ENCODE data around the gene RPL11.
"Not testable (repeated sequence)": the region's sequence is repeated elsewhere in the genome, so short reads cannot be mapped to it uniquely, and the experiment has no call there.

RPL11 gene

DNA sequence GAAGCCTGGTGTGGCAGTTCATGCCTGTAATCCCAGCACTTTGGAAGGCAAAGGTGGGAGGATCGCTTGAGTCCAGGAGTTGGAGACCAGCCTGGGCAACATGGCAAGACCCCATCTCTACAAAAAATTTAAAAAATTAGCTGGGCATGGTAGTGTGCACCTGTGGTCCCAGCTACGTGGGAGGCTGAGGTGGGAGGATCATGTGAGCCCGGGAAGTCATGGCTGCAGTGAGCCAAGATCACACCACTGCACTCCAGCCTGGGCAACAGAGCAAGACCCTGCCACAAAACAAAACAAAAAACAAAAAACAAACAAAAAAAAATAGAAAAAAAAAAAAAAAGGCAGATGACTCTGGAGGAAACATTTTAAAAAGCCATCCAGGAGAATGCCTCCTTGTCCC lies 3.9 kb upstream of the RPL11 start:
- DNase-seq: not testable (repeated sequence)

DNA sequence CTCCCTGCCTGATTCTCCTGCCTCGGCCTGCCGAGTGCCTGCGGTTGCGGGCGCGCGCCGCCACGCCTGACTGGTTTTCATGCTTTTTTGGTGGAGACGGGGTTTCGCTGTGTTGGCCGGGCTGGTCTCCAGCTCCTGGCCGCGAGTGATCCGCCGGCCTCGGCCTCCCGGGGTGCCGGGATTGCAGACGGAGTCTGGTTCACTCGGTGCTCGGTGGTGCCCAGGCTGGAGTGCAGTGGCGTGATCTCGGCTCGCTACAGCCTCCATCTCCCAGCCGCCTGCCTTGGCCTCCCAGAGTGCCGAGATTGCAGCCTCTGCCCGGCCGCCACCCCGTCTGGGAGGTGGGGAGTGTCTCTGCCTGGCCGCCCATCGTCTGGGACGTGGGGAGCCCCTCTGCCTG lies 3.3 kb upstream of the RPL11 start:
- DNase-seq: not testable (repeated sequence)

DNA sequence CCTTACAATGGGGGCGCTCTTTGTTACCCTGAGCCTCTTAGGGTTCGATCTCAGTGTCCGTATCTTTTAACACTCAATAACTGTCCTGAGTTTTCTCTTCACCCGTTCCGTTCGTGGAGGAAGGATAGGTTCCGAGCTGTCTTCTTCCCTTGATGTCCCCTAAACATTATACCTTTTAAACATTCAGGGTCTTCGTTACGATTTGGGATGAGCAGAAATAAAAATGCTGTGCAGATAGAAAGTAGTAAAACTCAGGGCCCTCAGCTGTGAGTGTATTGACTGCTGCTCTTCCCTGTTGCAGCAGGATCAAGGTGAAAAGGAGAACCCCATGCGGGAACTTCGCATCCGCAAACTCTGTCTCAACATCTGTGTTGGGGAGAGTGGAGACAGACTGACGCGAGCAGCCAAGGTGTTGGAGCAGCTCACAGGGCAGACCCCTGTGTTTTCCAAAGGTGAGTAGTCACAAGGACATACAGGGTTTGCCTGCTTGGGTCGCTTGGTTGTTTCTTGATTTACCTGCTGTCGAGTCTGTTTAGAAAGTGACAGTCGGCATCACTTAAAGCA lies 784 bp downstream of the RPL11 start:
- DNase-seq: no peak

DNA sequence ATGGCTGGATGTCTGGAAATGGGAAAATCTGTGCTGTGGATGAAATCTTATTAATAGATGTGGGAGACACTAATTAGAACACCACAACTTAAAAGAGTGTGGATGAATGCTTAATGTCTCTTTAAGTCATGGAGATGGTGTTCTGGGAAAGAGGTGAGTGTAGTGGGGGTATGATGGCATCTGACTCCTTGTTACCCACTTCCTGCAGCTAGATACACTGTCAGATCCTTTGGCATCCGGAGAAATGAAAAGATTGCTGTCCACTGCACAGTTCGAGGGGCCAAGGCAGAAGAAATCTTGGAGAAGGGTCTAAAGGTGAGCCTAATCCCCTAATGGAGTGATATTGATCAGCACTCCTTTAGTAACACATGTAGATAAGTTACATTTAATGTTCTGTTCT lies 2.0 kb downstream of the RPL11 start:
- no peak for DNase-seq

DNA sequence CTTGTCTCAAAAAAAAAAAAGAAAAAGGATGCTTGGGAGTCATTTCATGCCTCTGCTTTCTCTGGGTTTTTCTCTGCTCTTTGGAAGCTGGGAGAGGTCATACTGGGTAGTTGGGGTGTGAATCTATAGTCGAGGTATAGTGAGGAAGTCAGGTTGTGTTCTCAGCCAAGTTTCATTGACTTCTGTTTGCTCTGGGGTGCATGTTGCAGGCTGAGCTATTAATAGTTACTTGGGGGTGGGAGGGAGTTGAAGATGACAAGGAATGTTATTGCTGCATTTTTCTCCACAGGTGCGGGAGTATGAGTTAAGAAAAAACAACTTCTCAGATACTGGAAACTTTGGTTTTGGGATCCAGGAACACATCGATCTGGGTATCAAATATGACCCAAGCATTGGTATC lies 2.8 kb downstream of the RPL11 start:
- DNase-seq: no peak

DNA sequence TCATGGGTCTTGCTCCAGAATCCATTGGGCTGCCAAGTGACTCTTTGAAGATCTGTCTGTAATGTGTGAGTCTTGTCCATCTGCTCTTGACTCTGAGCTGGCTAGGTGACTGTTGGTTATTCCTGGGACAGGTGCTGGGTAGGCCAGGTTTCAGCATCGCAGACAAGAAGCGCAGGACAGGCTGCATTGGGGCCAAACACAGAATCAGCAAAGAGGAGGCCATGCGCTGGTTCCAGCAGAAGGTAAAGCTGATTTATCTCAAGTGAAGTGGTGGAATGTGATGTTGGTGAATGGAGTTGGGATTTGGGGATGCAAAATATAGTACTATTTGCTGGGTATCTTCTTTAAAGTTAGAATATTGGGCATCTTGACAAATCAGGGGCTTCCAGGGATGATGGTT lies 4.1 kb downstream of the RPL11 start:
- DNase-seq: no peak

DNA sequence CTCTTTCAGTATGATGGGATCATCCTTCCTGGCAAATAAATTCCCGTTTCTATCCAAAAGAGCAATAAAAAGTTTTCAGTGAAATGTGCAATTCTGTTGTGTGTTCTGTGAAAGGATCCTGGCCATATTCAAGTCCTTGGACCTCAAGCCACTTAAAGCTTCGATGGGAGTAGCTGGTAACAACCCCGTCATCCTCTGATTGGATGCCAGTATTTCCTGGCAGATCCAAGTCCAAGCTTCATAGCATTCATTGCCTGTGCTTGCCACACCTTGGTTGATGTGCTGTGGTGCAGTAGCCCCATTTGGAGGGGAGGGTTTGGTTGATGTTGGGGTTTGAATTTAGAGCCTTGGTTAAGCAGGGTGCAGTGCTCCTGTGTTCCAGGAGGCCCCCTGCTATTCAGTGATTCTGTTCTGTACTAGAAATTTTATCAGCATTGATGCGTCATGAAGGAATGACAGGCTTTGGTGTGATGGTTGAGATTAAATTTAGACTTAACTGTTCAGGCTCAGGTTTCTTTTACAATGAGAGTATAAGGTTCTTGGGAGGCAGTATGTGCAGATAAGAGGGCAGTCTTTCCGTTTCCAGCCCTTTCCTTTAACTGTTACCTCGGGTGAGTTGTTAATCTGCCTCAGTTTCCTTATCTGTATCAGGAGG lies 4.9 kb downstream of the RPL11 start:
- no peak for DNase-seq

DNA sequence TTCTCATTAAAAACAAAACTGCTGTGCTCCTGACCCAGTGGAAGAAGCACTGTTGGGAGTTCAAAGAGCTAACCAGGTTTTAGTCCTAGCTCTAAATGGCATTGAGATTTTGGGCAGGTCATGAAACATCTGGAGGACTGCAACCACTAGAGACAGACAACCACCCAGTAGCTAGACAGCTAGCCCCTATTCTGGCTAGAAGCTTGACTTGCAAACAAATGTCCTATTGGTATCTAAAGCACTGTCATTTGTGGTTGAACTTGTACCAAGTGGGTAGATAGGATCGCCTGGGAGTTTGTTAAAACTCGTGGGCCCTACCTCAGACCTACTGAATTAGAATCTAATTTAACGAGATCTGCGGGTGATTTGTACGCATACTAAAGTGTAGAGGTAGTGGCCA lies 6.9 kb downstream of the RPL11 start:
- DNase-seq: no peak

DNA sequence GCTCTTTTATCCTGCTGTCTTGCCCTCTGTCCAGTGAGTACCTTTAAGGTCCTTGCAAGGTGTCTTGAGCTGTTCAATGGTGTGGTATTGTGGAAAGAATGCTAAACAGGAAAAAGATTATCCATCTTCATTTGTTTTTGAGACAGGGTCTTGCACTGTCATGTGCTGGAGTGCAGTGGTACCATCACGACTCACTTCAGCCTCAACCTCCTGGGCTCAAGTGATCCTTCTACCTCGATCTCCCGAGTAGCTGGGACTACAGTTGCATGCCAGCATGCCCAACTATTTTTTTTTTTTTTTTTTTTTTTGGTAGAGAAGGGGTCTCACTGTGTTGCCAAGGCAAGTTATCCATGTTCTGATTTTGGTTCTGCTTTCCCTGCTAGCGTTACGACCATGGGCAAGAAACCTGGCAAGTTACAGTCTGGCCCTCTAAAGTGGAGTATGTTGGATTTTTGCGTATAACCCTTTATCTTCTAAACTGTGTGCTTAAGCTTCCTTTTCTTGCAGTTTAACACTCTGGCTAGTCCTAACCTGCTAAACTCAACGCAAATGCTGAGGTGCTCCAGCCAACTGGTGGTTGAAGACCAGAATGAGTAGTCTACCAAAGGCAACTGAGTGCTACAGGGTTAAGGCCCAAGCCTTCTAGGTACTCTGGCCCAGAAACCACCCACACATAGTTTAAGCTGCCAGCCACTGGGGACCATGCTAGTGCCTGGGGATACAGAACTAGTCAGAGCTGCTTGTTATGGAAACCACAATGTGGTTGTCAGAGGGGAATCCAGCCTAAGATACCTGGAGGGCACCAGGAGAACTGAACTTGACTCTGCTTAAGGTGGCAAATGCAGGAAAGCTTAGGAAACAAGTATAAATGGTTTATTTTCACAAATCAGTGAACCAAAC lies 7.9 kb downstream of the RPL11 start:
- no peak for DNase-seq

DNA sequence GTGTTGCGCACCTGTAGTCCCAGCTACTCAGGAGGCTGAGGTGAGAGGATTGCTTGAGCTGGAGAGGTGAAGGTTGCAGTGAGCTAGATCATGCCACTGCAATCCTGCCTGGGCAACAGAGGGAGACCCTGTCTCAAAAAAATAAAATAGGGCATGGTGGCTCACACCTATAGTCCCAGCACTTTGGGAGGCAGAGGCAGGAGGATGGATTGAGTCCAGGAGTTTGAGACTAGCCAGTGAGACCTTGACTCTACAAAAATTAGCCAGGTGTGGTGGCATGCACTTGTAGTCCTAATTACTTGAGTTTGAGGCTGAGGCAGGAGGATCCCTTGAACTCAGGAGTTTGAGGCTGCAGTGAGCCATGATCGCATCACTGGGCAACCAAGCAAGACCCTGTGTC lies 9.7 kb downstream of the RPL11 start:
- no peak for DNase-seq

DNA sequence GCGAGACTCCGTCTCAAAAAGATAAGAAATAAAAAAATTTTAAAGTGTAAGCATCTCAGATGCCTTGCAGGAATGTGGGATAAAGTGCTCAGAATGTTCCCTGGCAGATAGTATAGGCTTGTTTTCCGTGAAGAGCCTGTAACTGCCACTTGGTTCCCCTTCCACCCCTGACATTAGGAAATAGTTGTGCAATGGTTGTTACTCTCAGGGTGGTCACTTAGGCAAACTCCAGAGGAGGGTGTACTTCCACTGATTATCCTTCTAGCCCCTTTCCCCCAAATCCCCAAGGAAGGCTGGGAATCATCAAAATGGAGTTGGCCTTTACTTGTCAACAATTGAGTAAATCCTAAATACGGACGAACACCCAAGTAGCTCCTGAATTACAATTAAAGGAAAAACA lies 10.4 kb downstream of the RPL11 start:
- DNase-seq: no peak

DNA sequence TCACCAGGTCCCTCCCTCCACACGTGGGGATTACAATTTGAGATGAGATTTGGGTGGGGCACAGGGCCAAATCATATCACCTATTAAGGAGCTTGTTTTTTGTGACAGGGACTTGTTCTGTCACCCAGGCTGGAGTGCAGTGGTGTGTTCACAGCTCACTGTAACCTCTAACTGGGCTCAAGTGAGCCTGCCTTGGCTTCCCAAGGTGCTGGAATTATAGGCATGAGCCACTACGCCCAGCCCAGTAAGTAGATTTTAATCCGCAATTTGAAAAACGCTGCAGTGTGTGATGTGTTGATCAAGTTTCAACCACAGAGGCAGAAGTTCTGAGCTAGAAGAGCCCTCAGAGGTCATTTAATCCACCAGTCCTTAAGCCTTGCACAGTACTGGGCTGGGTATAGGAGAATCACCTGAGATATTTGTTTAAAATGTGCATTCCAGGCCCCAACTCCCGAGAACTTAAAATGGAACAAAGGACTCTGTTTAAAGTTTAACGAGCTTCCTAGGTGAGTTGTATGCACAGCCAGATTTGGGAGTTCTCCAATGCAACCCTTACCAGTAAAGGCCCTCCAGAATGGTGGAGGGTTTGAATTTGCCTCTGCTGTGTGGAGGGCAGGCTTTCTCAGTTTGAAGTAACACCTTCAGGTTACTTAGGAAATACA lies 13.4 kb downstream of the RPL11 start:
- no peak for DNase-seq

DNA sequence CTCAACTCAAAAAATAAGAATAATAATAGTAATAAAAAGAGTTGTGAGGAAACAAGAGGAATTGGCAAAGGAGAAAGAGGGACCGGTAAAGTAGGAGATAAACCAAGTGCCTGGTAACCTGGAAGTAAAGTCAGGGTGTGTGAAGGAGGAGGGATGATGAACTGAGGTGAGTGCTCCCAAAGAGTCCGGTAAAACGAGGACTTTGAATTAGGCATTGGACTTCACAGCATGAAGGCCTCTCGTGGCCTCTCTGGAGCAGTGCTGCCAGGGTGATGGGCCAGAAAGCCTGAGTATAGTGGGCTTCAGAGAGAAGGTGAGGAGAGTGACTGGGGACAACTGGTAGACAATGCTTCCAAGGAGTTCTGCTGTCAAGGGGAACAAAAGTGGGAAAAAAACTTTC lies 17.6 kb downstream of the RPL11 start:
- no peak for DNase-seq

DNA sequence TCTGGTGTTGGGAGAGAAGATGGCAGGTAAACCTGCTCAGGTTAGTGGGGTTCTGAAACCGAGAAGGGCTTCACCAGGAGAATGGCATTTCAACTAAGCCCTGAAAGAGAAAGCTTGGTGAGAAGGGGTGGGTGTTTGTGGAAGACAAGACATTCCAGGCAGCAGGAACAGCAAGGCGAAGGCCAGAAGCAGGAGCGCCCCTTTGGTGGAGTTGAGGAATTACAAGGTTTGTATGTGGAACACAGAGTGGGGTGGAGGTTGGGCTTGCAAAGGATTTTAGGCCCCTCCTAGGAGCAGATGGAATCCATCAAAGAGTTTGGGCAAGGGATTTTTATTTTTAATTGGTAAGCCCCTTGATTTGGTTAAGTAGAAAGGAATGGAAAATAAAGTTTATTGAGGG lies 26.9 kb downstream of the RPL11 start:
- no peak for DNase-seq

DNA sequence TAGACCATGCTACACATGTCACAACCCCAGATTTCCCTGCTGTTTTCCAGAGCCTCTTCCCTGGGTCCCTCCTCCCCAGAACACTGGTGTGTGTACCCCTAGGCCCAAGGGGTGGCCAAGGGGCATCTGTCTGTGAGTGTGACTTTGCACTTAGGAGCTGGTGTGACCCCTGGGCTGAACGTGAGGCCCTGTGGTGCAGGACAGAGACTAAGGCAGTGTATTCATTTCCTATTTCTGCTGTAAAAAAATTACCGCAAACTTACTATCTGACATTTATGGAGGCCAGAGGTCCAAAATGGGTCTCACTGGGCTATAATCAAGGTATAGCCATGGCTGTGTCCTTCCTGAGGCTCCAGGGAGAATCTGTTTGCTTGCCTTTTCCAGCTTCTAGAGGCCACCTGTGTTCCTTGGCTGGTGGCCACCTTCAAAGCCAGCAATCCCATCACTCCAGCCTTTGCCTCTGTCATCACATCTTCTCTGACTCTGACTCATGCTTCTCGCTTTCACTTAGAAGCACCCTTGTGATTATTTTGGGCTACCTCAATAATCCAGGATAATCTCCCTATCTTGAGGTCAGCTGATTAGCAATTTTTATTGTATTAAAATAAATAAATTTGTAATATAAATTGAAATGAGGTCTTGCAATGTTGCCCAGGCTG lies 27.7 kb downstream of the RPL11 start:
- DNase-seq: no peak

DNA sequence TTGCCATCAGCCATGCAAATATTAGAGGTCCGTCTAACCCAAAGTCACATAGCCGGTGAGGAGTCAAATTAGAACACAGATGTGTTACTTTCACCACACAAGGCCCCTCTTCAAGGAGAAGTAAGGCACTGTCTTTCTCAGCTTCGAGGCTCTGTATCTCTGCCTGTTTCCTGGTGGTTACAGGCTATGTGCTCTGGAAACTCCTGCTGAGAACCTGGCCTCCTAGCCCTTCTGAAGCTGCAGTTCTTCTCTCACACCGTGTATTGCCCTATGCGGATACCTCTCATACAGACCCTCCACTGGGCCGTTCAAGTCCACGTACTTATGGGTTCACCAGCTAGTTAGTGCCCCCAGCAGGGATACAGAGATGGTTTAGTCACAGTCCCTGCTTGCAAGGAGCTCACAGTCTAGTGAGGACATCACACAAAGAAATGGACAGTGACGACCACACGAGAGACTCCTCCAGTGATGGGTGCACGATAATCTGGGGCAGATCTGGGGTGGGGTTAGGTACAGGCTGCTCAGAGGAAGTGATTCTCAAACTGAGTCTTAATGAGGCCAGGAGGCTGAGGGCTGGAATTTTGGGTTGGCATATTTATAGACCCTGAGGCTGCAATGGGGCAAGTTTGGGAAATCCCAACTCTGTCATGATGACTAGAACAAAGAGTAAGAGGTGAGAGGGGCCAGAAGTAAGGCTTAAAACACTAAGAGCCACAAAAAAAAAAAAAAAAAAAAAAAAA lies 28.8 kb downstream of the RPL11 start:
- no peak for DNase-seq

DNA sequence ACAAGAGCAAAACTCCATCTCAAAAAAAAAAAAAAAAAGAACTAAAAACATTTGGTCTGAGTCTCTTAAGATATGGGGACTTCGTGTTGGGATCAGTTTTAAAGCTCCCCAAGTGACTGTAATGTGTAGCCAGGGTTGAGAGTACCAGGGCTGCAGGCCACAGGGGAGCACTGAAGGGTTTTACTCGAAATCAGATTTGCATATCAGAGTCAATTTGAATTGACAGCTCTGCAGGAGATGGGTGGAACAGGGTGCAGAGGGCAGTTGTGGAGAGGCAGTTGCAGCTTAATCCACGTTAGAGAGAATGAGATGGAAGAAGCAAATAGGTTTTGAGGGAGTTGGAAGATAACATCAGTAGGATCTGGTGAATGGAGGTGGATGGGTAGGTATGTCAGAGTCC lies 31.0 kb downstream of the RPL11 start:
- no peak for DNase-seq

DNA sequence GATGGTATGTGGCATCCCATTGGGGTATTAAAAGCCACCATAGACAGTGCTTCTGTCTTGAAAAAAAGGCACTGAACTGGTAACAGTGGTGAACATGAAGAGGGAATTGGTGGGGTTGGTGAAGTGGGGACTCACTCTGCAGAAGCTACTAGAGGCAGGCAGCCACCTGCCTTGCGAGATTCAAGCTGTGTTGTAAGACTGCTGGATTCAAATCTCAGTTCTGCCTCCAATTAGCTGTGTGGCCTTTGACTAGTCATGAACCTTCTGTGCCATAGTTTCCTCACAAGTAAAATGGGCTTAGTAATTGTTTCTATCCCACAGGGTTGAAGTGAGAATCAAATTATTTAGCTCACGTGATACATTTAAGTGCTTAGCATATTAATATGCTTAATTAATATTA lies 35.1 kb downstream of the RPL11 start:
- no peak for DNase-seq

DNA sequence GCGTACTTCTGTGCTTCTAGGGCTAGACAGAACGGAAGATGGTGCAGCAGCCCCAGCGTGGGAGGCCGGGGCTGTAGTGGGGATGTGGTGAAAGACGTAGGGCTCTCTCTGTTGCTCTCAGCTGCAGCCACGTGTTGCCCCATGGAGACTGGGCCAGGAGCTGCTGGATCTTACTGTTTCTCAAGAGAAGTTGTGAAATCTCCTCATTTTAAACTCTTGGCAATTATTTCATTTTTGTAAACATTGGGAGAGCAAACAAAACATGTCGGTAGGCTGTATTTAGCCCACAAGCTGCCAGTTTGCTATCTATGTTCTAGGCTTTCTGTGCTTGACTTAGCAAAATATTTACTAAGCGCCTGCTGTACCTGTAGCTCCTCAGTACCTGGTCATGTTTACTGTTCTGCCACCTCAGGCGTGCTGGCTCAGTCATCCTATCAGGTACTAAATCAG lies 35.8 kb downstream of the RPL11 start:
- no peak for DNase-seq

DNA sequence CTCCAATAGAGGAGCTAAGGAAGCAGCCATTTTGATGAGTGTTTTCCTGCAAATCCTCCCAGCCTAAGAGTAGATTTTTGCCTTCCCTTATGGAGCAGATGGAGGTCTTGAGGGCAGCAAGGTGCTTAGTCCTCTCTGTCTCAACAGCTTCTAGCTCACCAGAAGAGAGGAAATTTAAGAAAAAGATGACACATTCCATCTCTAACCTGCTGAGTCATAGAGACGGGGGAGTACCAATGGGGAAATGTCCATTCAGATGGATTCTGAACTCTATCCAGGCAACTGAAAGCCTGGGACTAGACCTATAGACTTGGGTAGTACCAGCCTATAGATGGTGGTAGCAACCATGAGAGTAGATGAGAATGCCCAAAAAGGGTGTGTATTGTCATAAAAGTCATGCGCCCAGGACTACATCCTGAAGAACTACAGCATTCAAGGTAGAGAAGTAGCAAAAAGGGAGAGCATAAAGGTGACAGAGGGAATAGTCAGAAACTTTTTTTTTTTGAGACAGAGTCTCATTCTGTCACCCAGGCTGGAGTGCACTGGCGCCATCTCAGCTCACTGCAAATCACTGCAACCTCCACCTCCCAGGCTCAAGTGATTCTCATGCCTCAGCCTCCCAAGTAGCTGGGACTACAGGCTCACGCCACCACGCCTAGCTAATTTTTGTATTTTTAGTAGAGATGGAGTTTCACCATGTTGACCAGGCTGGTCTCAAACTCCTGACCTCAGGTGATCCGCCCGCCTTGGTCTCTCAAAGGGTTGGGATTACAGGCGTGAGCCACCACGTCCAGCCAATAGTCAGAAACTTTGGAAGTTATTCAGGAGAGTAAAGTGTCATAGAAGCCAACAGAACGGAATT lies 41.0 kb downstream of the RPL11 start:
- DNase-seq: no peak

DNA sequence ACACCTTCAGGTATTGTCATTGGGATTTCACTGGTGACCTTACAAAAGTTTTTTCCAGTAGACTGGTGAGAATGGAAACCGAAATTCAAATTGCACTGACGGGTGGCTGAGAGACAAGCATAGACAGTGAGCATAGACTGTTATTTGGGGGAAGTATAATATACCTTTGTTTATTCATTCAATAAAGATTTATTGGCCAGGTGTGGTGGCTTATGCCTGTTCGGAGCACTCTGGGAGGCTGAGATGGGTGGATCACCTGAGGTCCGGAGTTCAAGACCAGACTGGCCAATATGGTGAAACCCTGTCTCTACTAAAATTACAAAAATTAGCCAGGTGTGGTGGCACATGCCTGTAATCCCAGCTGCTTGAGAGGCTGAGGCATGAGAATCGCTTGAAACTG lies 41.7 kb downstream of the RPL11 start:
- DNase-seq: not testable (repeated sequence)
